Measurements from ENCODE around the gene GEMIN5.

The GEMIN5 gene

GRCh38 chr5:154892369-154892771 lies 45.6 kb downstream of the GEMIN5 start:
- no peak for DNase-seq (ENCODE audit: low spot score)

DNA sequence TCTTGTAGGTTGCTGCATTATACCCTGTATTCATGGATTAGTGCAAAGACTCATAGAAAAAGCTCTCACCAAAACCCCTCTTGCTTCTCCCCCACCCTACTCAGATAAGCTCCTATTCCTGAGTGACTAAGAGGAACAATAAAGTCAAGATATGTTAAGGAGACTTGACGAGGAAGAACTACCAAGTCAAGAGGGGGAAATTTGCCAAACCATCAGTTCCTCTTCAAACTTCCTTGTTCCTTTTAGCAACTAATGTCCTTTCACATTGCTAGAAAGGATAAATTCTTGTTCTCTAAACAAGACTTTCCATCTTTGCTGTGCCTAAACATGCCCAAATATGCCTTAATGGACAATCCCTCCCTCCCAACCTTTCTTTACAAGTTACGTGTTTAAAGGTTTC lies 52.6 kb downstream of the GEMIN5 start:
- DNase-seq (ENCODE audit: low spot score) = no peak

DNA sequence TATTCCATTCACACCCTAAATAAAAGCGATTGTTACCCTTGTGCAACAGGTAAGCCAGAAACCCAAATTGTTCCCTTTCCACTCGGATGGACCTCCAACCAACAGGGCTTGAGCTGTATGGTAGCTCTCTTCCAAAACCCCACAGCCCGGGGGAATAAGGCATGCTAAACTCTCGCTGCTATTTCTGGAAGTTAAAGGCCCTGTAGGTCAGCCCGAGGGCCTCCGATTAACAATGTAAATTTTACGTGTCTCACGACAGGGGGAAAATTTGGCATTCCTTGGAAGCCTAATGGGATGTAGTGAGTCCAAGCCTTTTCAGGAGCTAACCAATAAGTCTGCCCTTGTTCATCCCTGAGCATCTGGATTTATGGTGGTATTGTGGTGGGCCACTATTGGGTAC lies 53.6 kb downstream of the GEMIN5 start:
- no peak for DNase-seq (ENCODE audit: low spot score)

GRCh38 chr5:154881986-154882385 lies 56.0 kb downstream of the GEMIN5 start:
- DNase-seq (ENCODE audit: low spot score) = no peak

DNA sequence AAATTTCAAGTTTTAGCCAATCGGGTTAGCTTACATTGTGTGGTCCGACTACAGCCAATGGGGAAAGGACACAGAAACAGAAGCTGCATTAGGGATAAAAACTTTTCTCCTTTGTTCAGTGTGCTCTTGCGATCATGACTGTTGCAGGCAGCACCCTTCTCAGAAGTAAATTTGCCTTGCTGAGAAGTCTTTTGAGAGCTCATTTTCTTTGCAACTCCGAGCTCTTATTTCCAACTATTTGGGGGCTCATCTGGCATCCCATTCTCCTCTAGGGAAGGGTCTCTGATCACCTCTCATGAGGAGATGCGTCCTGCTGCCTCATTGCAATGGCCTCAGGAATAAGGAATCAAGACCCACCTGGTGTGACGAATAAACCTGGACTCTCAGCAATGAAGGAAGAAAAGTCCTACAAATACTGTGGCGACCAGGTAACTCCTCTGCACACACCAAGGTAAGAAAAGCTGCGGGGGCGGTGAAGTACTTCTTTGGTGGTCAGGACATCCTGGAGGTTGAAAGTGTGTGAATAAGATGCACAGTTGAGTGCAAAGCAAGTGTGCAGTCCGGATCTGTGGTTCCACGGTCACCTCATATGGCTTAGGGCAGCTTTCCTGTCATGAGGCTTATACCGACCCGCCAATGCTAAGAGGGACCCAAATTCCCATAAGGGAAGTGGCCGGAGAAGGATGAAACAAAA lies 59.2 kb downstream of the GEMIN5 start:
- DNase-seq (ENCODE audit: low spot score) = peak; percentile 5

DNA sequence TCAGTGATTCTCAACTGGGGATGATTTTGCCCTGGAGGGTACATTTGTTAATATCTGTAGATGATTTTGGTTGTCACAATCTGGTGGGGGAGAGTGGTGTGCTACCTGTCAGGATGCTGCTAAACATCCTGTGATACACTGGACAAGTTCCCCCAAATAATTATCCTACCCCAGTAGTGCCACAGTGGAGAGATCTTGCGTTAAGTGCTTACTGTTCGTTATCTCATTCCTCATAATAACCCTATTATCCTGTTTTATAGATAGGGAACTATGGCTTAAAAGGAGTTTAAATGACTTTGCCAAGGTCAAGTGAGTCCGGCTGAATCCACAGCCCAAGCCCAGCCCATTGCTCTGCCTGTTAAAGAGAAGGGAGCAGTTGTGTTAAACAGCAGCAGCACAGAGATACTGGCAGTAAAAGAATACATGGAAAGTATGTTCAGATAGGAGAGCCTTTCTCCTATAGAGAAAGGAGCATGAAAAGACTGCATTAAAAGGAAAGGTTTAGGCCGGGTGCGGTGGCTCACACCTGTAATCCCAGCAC lies 64.2 kb downstream of the GEMIN5 start:
- no peak for DNase-seq (ENCODE audit: low spot score)

DNA sequence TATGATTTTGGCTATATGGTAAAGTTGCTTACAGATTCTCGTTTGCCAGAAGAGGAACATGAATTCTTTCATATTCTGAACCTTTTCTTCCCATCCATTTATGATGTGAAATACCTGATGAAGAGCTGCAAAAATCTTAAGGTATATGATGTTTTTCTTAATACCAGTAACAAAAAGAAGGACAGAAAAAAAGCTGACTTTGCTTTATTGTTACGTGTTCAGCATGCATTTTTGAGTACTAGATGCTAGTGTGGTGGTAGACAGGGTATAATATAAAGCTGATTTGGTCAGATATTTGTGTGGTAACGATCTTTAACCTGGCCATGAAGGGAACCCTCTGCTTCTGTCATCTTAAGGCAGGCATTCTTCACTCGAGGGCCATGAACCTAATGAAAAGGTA lies 66.3 kb downstream of the GEMIN5 start:
- DNase-seq (ENCODE audit: low spot score) = no peak

DNA sequence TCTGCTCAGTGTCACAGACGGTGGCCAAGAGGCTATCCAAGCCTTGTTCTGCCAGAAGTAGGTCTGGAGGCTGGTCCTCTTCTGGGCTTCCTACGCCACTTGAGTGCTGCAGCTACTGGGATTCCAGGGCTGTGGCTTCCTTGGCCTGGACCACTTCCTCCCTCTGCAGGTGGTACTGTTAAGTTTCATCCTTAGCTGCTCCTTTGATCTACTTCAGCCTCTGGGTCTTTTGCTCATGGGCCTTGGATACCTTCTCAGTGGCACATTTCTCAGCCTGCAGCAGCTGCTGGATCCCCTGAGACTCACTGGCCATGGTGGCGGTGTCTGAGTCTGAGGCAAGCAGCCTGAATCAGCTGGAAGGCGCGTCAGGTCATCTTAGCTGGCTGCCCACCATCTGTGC lies 69.3 kb downstream of the GEMIN5 start:
- peak; percentile 42 for DNase-seq (ENCODE audit: low spot score)

DNA sequence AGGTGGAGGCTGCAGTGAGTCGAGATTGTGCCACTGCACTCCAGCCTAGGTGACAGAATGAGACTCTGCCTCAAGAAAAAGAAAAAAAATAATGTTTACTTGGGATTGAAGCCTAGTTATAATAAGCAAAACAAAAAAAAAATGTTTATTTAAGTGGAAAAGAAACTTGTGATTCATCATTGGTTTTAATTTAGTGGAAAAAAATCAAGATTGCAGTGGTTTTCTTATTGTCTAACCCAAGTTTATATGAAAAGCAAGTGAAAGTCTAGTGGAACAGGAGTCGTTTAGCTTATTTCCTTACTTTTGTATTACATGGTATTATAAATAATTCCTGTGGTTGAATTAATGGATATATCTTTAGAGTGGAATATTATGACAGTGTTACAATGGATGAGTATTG lies 71.2 kb downstream of the GEMIN5 start:
- no peak for DNase-seq (ENCODE audit: low spot score)

DNA sequence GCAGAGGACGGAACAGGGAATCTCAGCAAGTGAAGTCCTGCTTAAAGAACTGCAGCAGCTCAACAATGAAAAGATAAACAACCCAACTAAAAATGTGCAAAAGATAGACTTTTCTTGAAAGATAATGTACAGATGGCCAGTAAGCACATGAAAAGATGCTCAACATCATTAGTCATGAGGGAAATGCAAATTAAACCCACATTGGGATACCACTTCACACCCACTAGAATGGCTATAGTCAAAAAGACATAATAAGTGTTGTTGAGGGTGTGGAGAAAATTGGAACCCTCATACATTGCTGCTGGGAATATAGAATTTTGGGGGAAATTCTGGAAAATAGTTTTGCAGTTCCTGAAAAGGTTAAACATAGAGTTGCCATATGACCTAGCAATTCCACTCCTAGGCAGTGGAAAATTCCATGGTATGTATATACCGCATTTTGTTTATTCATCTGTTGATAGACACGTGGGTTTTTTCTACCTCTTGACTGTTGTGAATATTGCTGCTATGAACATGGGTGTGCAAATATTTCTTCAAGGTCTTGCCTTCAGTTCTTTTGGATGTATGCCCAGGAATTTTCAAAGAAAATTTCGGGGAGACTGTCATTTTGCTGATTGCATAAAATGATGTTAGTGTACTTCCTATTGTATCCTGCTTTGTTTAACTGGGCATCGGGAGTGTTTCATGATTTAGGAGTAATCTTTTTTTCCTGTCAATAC lies 72.4 kb downstream of the GEMIN5 start:
- no peak for DNase-seq (ENCODE audit: low spot score)

- no peak for DNase-seq (ENCODE audit: low spot score)
Observed at GRCh38 chr5:154863291-154864080, 74.5 kb downstream of the GEMIN5 start.

- DNase-seq (ENCODE audit: low spot score) = no peak
Observed at GRCh38 chr5:154862766-154863165, 75.2 kb downstream of the GEMIN5 start.

GRCh38 chr5:154861946-154862345 lies 76.1 kb downstream of the GEMIN5 start:
- no peak for DNase-seq (ENCODE audit: low spot score)

GRCh38 chr5:154860765-154861164 lies 77.2 kb downstream of the GEMIN5 start:
- DNase-seq (ENCODE audit: low spot score) = no peak

- no peak for DNase-seq (ENCODE audit: low spot score)
Observed at GRCh38 chr5:154860123-154860522, 77.9 kb downstream of the GEMIN5 start.

- DNase-seq (ENCODE audit: low spot score) = peak; percentile 15
Observed at GRCh38 chr5:154858972-154859871, 78.8 kb downstream of the GEMIN5 start.

DNA sequence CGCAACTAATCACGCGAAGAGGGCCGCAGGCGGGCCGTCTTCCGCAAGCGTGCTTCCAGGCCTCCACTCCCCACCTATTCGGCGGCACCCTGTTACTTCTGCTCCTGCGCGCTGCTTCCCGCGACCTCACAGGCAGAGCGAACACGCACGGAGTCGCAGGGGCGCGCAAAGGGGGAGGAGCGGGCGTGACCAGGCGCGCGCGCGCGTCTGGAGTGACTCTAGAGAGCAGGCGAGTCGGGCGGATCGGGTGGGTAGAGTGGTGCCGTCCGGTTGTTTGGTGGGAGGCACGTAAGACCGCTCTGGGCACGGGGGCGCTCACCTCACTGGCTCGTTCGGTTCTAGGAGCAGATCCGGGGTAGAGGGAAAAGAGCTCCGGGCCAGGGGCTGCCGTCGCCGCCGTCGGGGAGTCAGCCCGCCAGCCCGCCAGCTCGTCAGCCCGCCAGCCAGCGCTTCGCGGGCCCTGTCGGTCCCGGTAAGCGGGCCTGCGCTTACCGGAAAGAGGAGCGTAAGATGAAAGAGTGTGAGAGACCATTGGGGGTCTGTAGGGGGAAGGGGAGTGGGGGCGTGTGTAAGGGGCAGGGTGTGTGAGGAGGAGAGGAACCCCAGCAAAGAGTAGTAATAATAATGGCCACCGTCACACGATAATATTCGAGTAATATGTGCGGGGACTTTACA lies 79.6 kb downstream of the GEMIN5 start, which contains the start of gene CNOT8:
TSS of gene CNOT8 (plus strand) at position 331 of the 675 bp plus-strand sequence. CDS start 4,652 bp downstream, outside the sequence.
- peak; percentile 98 for DNase-seq (ENCODE audit: low spot score)

DNA sequence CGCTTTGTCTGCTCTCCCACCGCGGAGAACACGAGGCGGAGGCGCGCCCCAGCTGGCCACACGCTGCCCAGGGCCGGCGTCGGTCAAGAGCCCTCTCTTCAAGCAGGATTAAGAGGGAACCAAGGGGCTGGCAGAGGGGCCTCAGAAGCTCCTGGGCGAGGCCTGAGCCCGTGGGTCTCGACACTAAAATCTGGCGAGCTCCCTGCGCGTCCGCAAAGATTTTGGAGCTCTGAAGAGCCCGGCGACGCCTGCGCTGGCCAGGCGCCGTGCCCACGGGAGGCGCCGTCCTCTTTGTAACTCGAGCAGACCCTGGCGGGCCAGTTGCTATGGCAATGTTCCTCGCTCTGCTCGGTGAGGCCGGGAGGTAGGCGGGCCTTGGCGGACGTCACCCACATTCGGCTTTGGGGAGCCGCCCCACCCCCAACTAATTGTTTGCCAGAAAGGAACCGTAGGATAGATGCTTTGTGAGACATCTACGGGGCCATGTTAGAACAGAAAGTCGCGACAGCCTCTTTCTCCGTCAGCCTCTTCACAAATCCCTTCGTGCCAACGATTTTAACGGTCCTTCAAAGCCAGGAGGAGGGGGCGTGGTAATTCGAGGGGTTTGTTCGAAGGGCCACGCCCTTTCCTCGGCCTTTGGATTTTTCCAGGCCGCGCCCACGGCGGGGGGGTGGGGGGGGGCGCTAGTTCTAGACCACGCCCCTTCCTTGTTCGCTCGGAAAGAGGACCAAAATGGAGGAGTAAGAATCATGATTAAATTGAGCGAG lies 80.3 kb downstream of the GEMIN5 start:
- DNase-seq (ENCODE audit: low spot score) = peak; percentile 96

DNA sequence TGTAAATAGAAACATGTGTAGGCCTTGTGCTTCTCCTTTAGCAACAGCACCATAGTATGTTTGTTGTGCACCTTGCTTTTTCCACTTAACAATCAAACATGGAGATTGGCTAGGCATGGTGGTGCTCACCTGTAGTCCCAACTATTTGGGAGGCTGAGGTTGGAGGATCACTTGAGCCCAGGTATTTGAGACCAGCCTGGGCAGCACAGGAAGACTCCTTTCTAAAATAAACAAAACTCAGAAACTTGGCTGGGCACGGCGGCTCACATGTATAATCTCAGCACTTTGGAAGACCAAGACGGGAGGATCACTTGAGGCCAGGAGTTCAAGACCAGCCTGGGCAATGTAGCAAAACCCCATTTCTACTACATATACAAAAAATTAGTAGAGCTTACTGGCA lies 86.7 kb downstream of the GEMIN5 start:
- no peak for DNase-seq (ENCODE audit: low spot score)
